GM12878 (cell line): ENCODE results near the gene NPAS2. TPM values are rescaled to one million over a fixed set of nuclear protein-coding genes. Genes with fewer than 3 reads are reported as not detected.

Experiments
- BCL3 ChIP-seq: IDR thresholded peaks from 2 replicates; pipeline ENCODE4 v1.6.1; 2011; ENCODE audit warnings: borderline replicate concordance, low read depth, mild to moderate bottlenecking, moderate library complexity, low read length; ENCODE audit not compliant: insufficient read depth, poor library complexity, severe bottlenecking
- CBX5 ChIP-seq: sonication (generic); IDR thresholded peaks from 2 replicates; pipeline ENCODE4 v1.6.1; 2016; ENCODE audit warnings: low read depth, moderate library complexity, mild to moderate bottlenecking, inconsistent platforms
- CREB1 ChIP-seq: IDR thresholded peaks from 2 replicates; pipeline ENCODE4 v1.6.1; 2012; ENCODE audit warnings: low read depth, mild to moderate bottlenecking, inconsistent platforms
- ETV6 ChIP-seq, 2 experiments: fragments of 450-650 bp in 1 of 2; IDR thresholded peaks in 1 of 2; conservative IDR thresholded peaks in 1 of 2; 2 replicates each; pipeline ENCODE4 v1.6.1; 2014; ENCODE audit warnings: antibody characterized with exemption in 1 of 2, borderline replicate concordance in 1 of 2, low read depth in 1 of 2, mild to moderate bottlenecking in 1 of 2, moderate library complexity in 1 of 2
- FOXM1 ChIP-seq: IDR thresholded peaks from 2 replicates; pipeline ENCODE4 v1.6.1; 2012; ENCODE audit warnings: low read depth, mild to moderate bottlenecking, inconsistent platforms, low read length, moderate library complexity
- HCFC1 ChIP-seq: fragments of 150-350 bp; IDR thresholded peaks from 2 replicates; pipeline ENCODE4 v1.6.1; 2014; ENCODE audit warnings: low read length
- MEF2A ChIP-seq: IDR thresholded peaks from 2 replicates; pipeline ENCODE4 v1.6.1; 2011; ENCODE audit warnings: low read depth, mild to moderate bottlenecking, low read length, moderate library complexity; ENCODE audit not compliant: insufficient read depth
- POLR2A ChIP-seq: IDR thresholded peaks from 2 replicates; pipeline ENCODE4 v1.6.1; 2011; ENCODE audit warnings: low read depth, mild to moderate bottlenecking, low read length
- PRDM15 ChIP-seq: fragments of 450-650 bp; formaldehyde crosslinking; IDR thresholded peaks from 2 replicates; pipeline ENCODE4 v1.4.0; 2020; ENCODE audit warnings: mild to moderate bottlenecking, moderate library complexity
- SMAD1 ChIP-seq: fragments of 450-650 bp; IDR thresholded peaks from 2 replicates; pipeline ENCODE4 v1.6.1; 2018; ENCODE audit warnings: mild to moderate bottlenecking, low read depth; ENCODE audit not compliant: partially characterized antibody
- STAT3 ChIP-seq: IDR thresholded peaks from 2 replicates; pipeline ENCODE4 v1.6.1; 2011; ENCODE audit warnings: low read depth, low read length, improper control_type of control experiment
- ZBTB33 ChIP-seq: fragments of 450-650 bp; IDR thresholded peaks from 2 replicates; pipeline ENCODE4 v1.6.1; 2017; ENCODE audit warnings: mild to moderate bottlenecking
- ZZZ3 ChIP-seq: IDR thresholded peaks from 2 replicates; pipeline ENCODE4 v1.6.1; 2011; ENCODE audit warnings: low read depth; ENCODE audit not compliant: control insufficient read depth, insufficient read length
- polyA plus RNA-seq, 11 experiments: library from polyadenylated mRNA; depleted of rRNA in 4 of 11; unstranded in 6 of 11; stranded (reverse) in 5 of 11; fragments of >200 nt; fragmentation: Nextera tagmentation in 4 of 11; fragmentation: Illumina TruSeq in 1 of 11; extraction: Ambion mirVana in 4 of 11; extraction: Trizol in 1 of 11; gene quantifications; 1 replicate in 1 of 11; 2 replicates in 10 of 11; pipeline versions ENCODE4 v1.2.1 to v1.2.3, GENCODE V29; 2011 to 2016; ENCODE audit warnings: inconsistent platforms in 2 of 11, missing spikeins in 2 of 11, low read depth in 1 of 11
- total RNA-seq, 4 experiments: library from RNA; depleted of rRNA in 3 of 4; stranded (reverse); fragments of >200 nt in 3 of 4; fragmentation: Illumina TruSeq in 1 of 4; extraction: Trizol in 1 of 4; gene quantifications; 2 replicates each; pipeline versions ENCODE4 v1.2.1 to v1.2.3, GENCODE V29; 2013 to 2021

Gene NPAS2
- total and polyA plus RNA-seq, 10 of the 15 experiments (the other 5 are each of a cell fraction or from before 2014, with no cell fraction given) = 0.08 TPM; not detected in 9

- TF ChIP-seq ZBTB33 (no peak), FOXM1 (no peak), STAT3 (no peak), CBX5 (no peak), CREB1 (no peak), MEF2A (no peak), HCFC1 (no peak), PRDM15 (CRISPR knock-in tag) (no peak), POLR2A (no peak), ZZZ3 (no peak), BCL3 (no peak), ETV6 (conservative IDR thresholded peaks at IDR 0.05 in 1 of 2, IDR thresholded peaks at IDR 0.05 in 1 of 2; ENCODE audit: borderline replicate concordance in 1 of 2, low read depth in 1 of 2) (no peak), SMAD1 (no peak)
Measured at GRCh38 chr2:100898035-100898665, 78.2 kb downstream of the NPAS2 start (continued).
